ENCODE measurements around the gene WWOX.

WWOX gene

GRCh38 chr16:78985716-78986605 is 886.5 kb downstream of the WWOX start:
- no peak for DNase-seq

GRCh38 chr16:78987666-78988065 is 888.2 kb downstream of the WWOX start:
- no peak for DNase-seq

- DNase-seq, result no peak
Measured at GRCh38 chr16:78988361-78988969, 889.0 kb downstream of the WWOX start.

DNA sequence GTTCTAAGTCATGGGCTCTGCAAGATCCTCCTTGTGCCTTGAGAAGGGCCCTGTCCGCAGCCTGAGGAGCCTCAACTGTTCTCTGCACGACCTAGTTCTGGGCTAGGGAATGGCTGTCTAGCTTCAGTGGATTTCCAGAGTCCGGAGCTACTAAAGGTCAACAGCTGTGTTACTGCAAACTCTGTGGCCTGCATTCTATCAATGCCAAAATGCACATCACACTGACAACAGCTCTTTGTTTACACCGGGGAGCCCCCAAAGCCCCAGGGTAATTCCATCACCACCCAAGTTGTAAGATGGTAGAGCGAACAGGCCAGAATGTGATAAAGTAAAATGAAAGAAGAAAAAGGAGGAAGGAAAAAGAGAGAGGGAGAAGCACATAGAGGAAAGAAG is 890.9 kb downstream of the WWOX start:
- DNase-seq, result no peak

- no peak for DNase-seq
Measured at GRCh38 chr16:78992001-78992400, 892.5 kb downstream of the WWOX start.

DNA sequence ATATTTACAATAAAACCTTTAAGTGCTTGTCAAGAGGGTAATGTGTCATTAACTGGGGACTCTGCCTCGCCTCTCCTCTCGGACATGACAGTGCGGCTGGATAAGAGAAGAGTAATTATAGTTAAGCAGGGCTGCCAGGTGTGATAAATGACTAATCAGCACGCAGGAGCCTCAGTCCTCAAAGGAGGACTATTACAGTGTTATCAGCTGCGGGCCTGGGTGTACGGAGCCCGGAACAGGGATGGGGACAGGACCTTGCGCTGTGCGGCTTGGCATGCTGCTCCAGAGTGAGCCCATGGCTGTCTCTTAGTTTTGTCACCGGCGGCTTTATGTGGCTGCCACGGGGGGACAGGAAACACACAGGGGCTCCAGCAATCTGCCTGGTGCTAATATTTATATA is 893.9 kb downstream of the WWOX start:
- no peak for DNase-seq

DNA sequence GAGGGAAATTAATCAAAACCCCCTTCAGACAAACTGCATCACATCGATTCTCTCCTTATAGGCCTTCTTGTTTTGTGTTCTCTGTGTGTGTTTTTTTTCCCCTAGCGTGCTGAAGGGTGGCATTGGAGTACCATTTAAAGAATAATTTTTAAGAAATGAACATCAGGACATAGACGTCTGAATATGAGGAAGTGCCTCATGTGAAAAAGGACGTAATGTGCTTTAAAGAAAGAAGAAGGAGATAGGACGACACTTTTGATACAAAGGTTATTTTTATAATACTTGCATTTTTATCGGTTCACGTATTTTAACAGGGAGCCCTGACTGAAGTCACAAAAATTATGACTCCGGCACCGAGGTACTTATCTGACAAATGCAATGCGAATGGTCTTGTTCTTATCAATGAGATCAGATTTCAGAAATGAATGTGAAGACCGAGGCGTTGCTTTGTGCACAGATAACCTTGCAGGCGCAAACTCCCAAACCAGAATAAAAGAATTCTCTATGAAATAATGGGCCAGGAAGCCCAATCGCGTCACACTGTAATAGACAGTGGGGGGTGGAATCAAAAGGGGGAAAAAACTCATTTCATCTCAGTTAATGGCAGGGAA is 894.8 kb downstream of the WWOX start:
- no peak for DNase-seq

- DNase-seq, result no peak
Measured at GRCh38 chr16:78995441-78995840, 896.0 kb downstream of the WWOX start.

DNA sequence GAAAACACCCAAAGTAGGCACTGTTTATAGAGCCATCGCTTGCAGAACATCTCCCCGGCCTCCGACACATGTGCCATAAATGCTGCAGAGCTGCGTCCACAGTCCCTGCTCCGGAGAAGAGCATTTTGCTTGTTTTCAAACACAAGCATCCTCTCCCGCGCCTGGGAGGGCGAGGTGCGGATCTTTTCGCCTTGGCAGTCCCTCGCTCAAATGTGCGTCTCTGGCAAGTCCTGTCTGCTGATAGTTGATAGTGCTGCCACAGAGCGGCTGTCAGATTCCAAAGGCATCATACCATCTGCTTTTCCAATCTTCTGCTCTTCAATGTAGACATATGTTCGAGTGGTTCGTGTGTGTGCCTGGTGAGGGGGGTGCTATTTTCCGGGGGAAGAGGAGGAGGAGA is 897.3 kb downstream of the WWOX start:
- DNase-seq, result no peak

DNA sequence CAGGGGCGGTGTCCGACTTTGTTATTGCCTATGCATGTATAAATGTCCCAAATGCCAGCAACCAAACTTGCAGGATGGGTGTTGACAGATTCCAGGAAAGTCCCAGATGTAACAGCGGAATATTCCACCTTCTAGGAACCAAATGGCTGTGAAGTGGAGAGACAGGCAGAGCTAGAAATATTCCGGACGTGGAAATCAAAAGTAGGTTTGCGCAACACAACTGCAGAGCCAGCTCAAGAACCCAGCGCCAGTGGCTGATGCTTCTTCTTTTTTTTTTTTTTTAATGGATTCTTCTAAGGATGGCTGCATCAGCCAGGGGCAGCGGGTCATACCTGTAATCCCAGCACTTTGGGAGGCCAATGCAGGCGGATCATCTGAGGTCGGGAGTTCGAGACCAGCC is 899.4 kb downstream of the WWOX start:
- DNase-seq, result no peak

DNA sequence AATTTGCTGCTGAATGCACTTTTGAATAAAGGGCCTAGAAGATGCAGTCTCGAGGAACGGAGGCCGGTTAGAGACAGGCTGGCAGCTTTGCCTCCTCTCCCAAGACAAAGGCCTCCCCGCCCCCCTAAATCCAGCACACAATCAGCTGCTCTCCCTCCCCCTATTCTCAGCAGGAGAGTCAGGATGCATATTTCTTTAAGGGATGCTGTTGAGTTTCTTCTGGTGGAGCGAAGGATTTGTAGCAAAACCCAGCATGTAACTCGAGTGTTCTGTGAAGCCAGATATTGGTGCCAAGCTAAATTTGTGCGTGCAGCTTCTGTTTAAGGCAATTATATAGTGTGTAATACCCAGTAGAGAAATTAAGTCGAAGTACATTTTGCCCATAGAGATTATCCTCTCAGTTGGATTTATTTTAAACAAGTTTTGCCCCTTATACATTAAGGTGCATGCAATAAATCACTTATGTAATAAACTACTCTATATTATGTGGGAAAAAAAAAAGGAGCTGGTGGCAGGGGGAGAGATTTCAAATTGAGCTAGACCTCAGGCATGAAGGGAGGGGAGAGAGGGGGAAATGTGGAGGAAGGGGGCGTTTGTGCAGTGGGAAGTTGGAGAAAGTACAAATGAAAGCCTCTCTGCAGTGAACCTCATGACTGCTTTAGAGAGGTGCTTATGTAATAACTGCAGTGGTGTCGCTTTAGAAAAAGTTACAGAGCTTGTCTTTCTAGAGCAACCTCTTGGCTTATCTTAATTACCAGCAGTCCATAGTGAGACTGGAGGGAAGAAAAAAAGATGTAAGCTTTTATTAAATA is 901.9 kb downstream of the WWOX start:
- no peak for DNase-seq

DNA sequence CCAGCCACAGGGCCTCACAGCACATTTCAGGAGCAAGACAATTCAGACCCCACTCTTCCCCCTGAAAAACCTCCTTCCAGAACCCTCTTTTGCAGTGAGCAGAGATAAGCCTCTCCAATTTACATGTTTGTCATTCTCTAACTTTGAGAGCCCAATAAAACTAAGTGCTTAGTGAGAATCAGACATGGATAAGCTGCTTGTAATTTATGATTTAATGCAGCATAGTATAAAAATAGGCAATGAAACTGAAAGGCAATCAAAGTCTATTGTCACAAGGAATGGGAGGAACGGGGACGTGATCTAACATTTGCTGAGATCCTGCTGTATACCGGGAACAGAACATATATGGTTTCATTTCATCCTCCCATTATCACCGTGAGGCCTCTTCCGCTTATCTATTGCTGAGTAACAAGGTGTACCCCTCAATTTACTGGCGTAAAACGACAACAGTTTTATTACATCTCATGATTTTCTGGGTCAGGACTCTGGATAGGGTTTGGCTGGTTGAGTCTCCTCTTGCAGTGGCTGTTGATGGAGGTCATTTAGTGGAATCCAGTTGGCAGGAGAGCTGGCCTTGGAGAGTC is 903.7 kb downstream of the WWOX start:
- DNase-seq, result no peak

DNA sequence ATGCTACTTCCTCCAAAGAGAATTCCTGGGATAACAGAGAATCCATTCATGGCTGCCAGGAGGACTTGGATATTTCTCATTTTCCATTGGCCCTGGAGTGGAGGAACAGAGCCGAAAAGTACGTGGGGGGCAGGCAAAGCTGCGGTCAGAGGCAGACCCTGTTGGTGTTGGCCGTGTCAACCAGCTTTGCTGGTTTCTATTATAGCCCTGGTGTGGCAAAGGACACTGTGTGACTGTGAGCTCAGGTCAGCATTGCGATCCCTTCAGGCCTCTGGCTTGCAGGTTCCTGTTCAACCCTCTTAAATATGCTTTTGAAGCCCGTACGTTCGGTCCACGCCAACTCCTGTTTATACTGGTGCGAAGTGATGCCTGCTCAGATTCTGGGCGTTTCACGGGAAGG is 904.9 kb downstream of the WWOX start:
- DNase-seq, result peak; percentile 72

DNA sequence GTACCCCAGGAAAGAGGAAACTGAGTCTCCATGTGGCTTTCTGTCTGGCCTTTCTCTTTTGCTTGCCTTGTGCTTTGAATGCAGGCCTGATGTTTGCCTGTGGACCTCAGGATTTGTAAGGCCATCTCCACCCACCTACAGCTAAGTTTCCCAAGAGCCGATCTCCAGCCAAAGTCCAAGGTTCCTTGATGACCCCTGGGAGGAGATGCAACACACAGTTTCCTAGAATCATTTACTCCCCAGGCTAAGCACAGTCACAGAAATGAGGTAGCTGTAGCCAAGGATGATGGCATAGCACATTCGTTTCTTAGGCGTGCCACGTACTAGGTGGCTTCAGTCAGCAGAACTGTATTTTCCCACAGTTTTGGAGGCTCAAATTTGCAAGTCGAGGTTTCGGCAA is 905.6 kb downstream of the WWOX start:
- DNase-seq, result no peak

- DNase-seq, result no peak
Measured at GRCh38 chr16:79006206-79006605, 906.8 kb downstream of the WWOX start.

GRCh38 chr16:79006765-79007164 is 907.3 kb downstream of the WWOX start:
- no peak for DNase-seq

GRCh38 chr16:79007614-79008013 is 908.2 kb downstream of the WWOX start:
- no peak for DNase-seq

DNA sequence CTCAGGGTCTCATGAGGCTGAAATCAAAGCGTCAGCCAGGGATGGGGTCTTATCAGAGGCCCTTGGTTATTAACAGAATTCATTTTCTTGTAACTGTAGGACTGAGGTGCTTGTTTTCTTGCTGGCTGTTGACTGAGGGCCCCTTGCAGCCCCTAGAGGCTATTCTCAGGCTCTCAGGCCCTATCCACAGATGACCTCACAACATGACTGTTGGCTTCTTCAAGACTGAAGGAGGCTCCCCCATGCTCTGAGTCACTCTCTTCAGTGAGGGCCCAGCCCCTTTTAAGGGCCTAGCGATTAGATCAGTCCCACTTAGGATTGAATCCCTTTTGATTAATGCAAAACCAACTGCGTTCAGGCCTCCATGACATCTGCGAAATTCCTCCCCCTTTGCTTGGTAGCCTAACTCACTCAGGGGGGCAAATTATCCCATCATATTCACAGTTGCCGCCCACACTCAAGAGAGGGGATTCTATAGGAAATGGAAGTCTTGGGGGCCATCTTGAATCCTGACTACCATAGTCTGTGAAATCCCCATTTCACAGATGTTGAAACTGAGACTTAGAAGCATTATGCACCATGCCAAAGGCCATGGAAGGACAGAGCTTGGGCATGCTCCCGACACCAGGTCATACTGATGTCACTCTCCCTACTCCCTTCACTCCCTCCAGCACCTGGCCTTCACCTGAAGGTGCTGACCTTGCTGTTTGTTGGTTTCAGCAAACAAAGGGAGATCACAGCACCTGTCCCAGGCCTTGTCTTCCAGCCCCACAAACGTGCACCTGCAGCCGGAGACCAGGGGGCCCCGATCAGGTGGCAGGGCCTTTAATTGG is 908.8 kb downstream of the WWOX start:
- no peak for DNase-seq

GRCh38 chr16:79008869-79009179 is 909.4 kb downstream of the WWOX start:
- no peak for DNase-seq

GRCh38 chr16:79009896-79010295 is 910.4 kb downstream of the WWOX start:
- no peak for DNase-seq

- DNase-seq, result no peak
Measured at GRCh38 chr16:79011282-79011681, 911.8 kb downstream of the WWOX start.
